ENCODE measurements around the gene SAP30BP. TPM values are rescaled to one million over a fixed set of nuclear protein-coding genes. Genes with fewer than 3 reads are reported as not detected.
A peak's percentile ranks its signal among the peaks of the same experiment; 100 is the strongest.

Gene SAP30BP
- polyA plus RNA-seq, 1 donor (not counting 4 experiments of a cell fraction or from before 2014, with no cell fraction given), result 99.0 TPM

- dilution Hi-C loops (cut with MboI; ENCODE audit: extremely low pct_ligation_motif_present, low sequenced_read_pairs), result no loop called here
- DNase-seq (ENCODE audit: low read depth, low spot score) (no peak), FAIRE-seq (no peak)
- Histone ChIP-seq H3K4me2 (ENCODE audit: control insufficient read depth, extremely low read depth, insufficient read depth, low read depth, low read length) (no peak overlapping the region), H3K4me3 (ENCODE audit: control insufficient read depth in 2 of 3, extremely low read depth in 1 of 3, insufficient read depth in 2 of 3, low read depth in 1 of 3, low read length in 3 of 3) (no peak overlapping the region), H3K27ac (ENCODE audit: control insufficient read depth, insufficient read depth, low read length) (no peak overlapping the region), H3K9ac (ENCODE audit: control insufficient read depth, extremely low read depth, insufficient read depth, low read length) (no peak overlapping the region), H3K36me3 (ENCODE audit: control insufficient read depth in 2 of 2, extremely low read depth in 1 of 2, insufficient read depth in 2 of 2, low read length in 2 of 2) (peaks cover 63 to 91% of the 10 kb centered on the region in 2 experiments), H4K20me1 (ENCODE audit: control insufficient read depth, extremely low read depth, insufficient read depth, low read length) (peaks cover 88% of the 10 kb centered on the region), H3K9me1 (ENCODE audit: control insufficient read depth, extremely low read depth, insufficient read depth, low read length) (no peaks in the 10 kb centered on the region), H3K9me3 (ENCODE audit: control insufficient read depth, low read depth, low read length) (no peaks in the 10 kb centered on the region), H3K27me3 (ENCODE audit: control insufficient read depth, extremely low read depth, insufficient read depth, low read length) (no peaks in the 10 kb centered on the region), H3K4me1 (ENCODE audit: control insufficient read depth, extremely low read depth, insufficient read depth, low read length) (no peaks in the 10 kb centered on the region), H2AFZ (ENCODE audit: control insufficient read depth, low read length) (no peak overlapping the region), H3K79me2 (ENCODE audit: control insufficient read depth, insufficient read depth, low read length) (peaks cover 21% of the 10 kb centered on the region)
- TF ChIP-seq CTCF (optimal IDR thresholded peaks at IDR 0.05 in 1 of 3, IDR thresholded peaks at IDR 0.05 in 1 of 3, conservative IDR thresholded peaks at IDR 0.05 in 1 of 3; ENCODE audit: extremely low read depth in 1 of 3, insufficient read depth in 2 of 3, low read length in 3 of 3) (no peak), EZH2 (IDR thresholded peaks at IDR 0.05; ENCODE audit: low read length) (no peak)
Measured at GRCh38 chr17:75752405-75752709, 85.2 kb downstream of the SAP30BP start.

GRCh38 chr17:75752802-75753513, 85.8 kb downstream of the SAP30BP start:
- FAIRE-seq (no peak), DNase-seq (ENCODE audit: low read depth, low spot score) (no peak)
- dilution Hi-C loops (cut with MboI; ENCODE audit: extremely low pct_ligation_motif_present, low sequenced_read_pairs), result no loop called here
- no peak overlapping the region for H3K9ac ChIP-seq (ENCODE audit: control insufficient read depth, extremely low read depth, insufficient read depth, low read length)
- H3K27me3 ChIP-seq (ENCODE audit: control insufficient read depth, extremely low read depth, insufficient read depth, low read length), result no peaks in the 10 kb centered on the region
- H3K36me3 ChIP-seq (ENCODE audit: control insufficient read depth in 2 of 2, extremely low read depth in 1 of 2, insufficient read depth in 2 of 2, low read length in 2 of 2), result peaks cover 65 to 85% of the 10 kb centered on the region in 2 experiments
- H3K4me2 ChIP-seq (ENCODE audit: control insufficient read depth, extremely low read depth, insufficient read depth, low read depth, low read length), result no peak overlapping the region
- no peaks in the 10 kb centered on the region for H3K4me1 ChIP-seq (ENCODE audit: control insufficient read depth, extremely low read depth, insufficient read depth, low read length)
- H2AFZ ChIP-seq (ENCODE audit: control insufficient read depth, low read length), result no peak overlapping the region
- no peak overlapping the region for H3K27ac ChIP-seq (ENCODE audit: control insufficient read depth, insufficient read depth, low read length)
- TF ChIP-seq CTCF (optimal IDR thresholded peaks at IDR 0.05 in 1 of 3, IDR thresholded peaks at IDR 0.05 in 1 of 3, conservative IDR thresholded peaks at IDR 0.05 in 1 of 3; ENCODE audit: extremely low read depth in 1 of 3, insufficient read depth in 2 of 3, low read length in 3 of 3) (peak in 1 of 3 experiments; percentile 28), EZH2 (IDR thresholded peaks at IDR 0.05; ENCODE audit: low read length) (no peak)
- peaks cover 21% of the 10 kb centered on the region for H3K79me2 ChIP-seq (ENCODE audit: control insufficient read depth, insufficient read depth, low read length)
- H4K20me1 ChIP-seq (ENCODE audit: control insufficient read depth, extremely low read depth, insufficient read depth, low read length), result peaks cover 88% of the 10 kb centered on the region
- H3K4me3 ChIP-seq (ENCODE audit: control insufficient read depth in 2 of 3, extremely low read depth in 1 of 3, insufficient read depth in 2 of 3, low read depth in 1 of 3, low read length in 3 of 3), result no peak overlapping the region
- H3K9me3 ChIP-seq (ENCODE audit: control insufficient read depth, low read depth, low read length), result no peaks in the 10 kb centered on the region
- H3K9me1 ChIP-seq (ENCODE audit: control insufficient read depth, extremely low read depth, insufficient read depth, low read length), result no peaks in the 10 kb centered on the region

Data from keratinocyte (primary cell).